SU-DHL-6 (cell line): ENCODE results near the gene CLEC20A.

Experiments used
- EZH2phosphoT487 ChIP-seq: fragments of 200-600 bp; sonication (generic), shearing (Covaris generic); conservative IDR thresholded peaks from 2 replicates; pipeline ENCODE4 v1.6.1; 2018; ENCODE audit warnings: mild to moderate bottlenecking, antibody characterized with exemption, low read length, moderate library complexity, mixed read lengths
- TF ChIP-seq, protein P1 (sequence below): fragments of 200-600 bp; sonication (generic); IDR thresholded peaks from one replicate; pipeline ENCODE4 v1.5.1; 2017; ENCODE audit warnings: antibody characterized with exemption, mild to moderate bottlenecking, low read length, moderate library complexity; ENCODE audit not compliant: insufficient read depth, poor library complexity, severe bottlenecking

DNA sequence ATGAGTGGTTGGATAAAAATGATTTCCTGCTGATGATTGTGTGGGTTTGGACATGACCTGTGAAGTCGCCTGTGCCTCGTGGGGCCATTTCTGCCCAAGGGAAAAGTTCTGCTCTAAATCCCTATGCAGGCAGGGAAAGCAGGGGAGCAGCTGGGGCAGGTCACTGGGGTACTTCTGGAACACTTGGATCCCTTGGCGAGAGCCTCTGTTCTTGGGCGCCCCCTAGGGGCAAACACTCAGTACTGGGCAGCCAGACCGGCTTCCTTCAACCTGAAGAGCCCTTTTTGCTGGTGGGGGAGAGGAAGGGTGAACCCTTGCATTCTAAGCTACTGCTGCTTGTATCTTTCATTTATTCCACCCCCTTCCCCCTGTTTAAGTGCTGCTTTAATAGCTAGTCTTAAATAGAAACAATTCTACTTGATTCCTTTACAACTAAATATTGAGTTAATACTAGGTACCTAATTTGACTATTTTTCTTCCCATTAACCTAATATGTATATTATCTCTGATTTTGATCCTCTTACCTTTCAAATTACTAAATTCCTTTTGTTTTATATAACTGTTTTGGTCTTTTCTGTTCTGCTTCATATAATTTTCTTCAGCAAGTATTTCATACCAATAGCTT lies 5.1 kb upstream of the CLEC20A start:
- TF ChIP-seq, protein P1, sequence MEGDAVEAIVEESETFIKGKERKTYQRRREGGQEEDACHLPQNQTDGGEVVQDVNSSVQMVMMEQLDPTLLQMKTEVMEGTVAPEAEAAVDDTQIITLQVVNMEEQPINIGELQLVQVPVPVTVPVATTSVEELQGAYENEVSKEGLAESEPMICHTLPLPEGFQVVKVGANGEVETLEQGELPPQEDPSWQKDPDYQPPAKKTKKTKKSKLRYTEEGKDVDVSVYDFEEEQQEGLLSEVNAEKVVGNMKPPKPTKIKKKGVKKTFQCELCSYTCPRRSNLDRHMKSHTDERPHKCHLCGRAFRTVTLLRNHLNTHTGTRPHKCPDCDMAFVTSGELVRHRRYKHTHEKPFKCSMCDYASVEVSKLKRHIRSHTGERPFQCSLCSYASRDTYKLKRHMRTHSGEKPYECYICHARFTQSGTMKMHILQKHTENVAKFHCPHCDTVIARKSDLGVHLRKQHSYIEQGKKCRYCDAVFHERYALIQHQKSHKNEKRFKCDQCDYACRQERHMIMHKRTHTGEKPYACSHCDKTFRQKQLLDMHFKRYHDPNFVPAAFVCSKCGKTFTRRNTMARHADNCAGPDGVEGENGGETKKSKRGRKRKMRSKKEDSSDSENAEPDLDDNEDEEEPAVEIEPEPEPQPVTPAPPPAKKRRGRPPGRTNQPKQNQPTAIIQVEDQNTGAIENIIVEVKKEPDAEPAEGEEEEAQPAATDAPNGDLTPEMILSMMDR = peak; percentile 89
- TF ChIP-seq EZH2phosphoT487 = no peak
